HepG2 (cell line): ENCODE results near the gene PTPRM. TPM values are rescaled to one million over a fixed set of nuclear protein-coding genes. Genes with fewer than 3 reads are reported as not detected.

Experiments
- ATAC-seq: fragments of 200-7000 bp; cut with Tn5 transposase; 3 replicates; pipeline ENCODE4 v1.9.1; 2020; ENCODE audit warnings: mild to moderate bottlenecking, moderate library complexity
- BruUV-seq: library from RNA; stranded (reverse); fragments of 400-500 nt; replicated peaks from 2 replicates; lab custom pipeline; 2021; lab: Mats Ljungman, UMichigan
- CTCF ChIA-PET: fragments of 300-600 bp; formaldehyde crosslinking; extraction: SDS; loops from one replicate; lab custom pipeline; 2021; ENCODE audit warnings: low total read pairs, inconsistent platforms, low intra/inter-chr PET ratio; lab: Yijun Ruan, JAX
- POLR2A ChIA-PET: fragments of 350-600 bp; sonication (Branson Sonifier 250); formaldehyde crosslinking; loops from one replicate; lab custom pipeline; 2020; ENCODE audit warnings: antibody characterized with exemption, inconsistent platforms; lab: Yijun Ruan, JAX
- DNase-seq: peaks from one replicate; pipeline ENCODE4 v3.0.0-alpha.2; 2015; ENCODE audit warnings: low spot score
- FAIRE-seq: peaks from 3 replicates; lab custom pipeline; 2011; peaks lifted over from hg19 to GRCh38; lab: Jason Lieb, UNC
- H2AFZ ChIP-seq: one replicate; pipeline ENCODE4 v1.6.1; 2011; ENCODE audit warnings: low read length, inconsistent platforms
- H3K27ac ChIP-seq: fragments of 300-600 bp; 3 replicates; pipeline ENCODE4 v1.8.0; 2011; ENCODE audit warnings: mixed run types, mild to moderate bottlenecking, mixed read lengths, low read length, inconsistent platforms; ENCODE audit not compliant: insufficient read depth; ENCODE audit errors: extremely low read length
- H3K27me3 ChIP-seq, 2 experiments: fragments of 200-600 bp in 1 of 2; 2 replicates in 1 of 2; 3 replicates in 1 of 2; pipeline versions ENCODE4 v1.6.0 to v1.8.0; 2011; ENCODE audit warnings: low read length in 2 of 2, mild to moderate bottlenecking in 2 of 2, moderate library complexity in 2 of 2, inconsistent platforms in 1 of 2; ENCODE audit not compliant: insufficient read depth in 2 of 2, control insufficient read depth in 1 of 2
- H3K36me3 ChIP-seq, 2 experiments: fragments of 200-600 bp in 1 of 2; replicated peaks in 1 of 2; 2 replicates in 1 of 2; 3 replicates in 1 of 2; pipeline versions ENCODE4 v1.5.1 to v1.8.0; 2011; ENCODE audit warnings: low read length in 2 of 2, inconsistent platforms in 1 of 2; ENCODE audit not compliant: insufficient read depth in 2 of 2, control insufficient read depth in 1 of 2
- H3K4me1 ChIP-seq: 2 replicates; pipeline ENCODE4 v1.5.1; 2012; ENCODE audit warnings: low read length, inconsistent platforms; ENCODE audit not compliant: insufficient read depth
- H3K4me2 ChIP-seq: 2 replicates; pipeline ENCODE4 v1.6.0; 2011; ENCODE audit warnings: low read depth, low read length, inconsistent platforms
- H3K4me3 ChIP-seq, 3 experiments: fragments of 200-600 bp in 1 of 3; sonication (generic), shearing (Covaris generic) in 1 of 3; replicated peaks in 1 of 3; 2 replicates each; pipeline ENCODE4 v1.5.1; 2011 to 2016; ENCODE audit warnings: low read length in 3 of 3, inconsistent platforms in 2 of 3, low read depth in 2 of 3, mild to moderate bottlenecking in 2 of 3, control low read depth in 1 of 3, mixed read lengths in 1 of 3; ENCODE audit not compliant: insufficient read depth in 1 of 3
- H3K79me2 ChIP-seq: one replicate; pipeline ENCODE4 v1.6.1; 2011; ENCODE audit warnings: low read length, inconsistent platforms; ENCODE audit not compliant: insufficient read depth
- H3K9ac ChIP-seq: 2 replicates; pipeline ENCODE4 v1.6.0; 2011; ENCODE audit warnings: mild to moderate bottlenecking, low read depth, low read length, inconsistent platforms; ENCODE audit not compliant: insufficient read depth
- H3K9me3 ChIP-seq: 2 replicates; pipeline ENCODE4 v1.5.1; 2012; ENCODE audit warnings: mild to moderate bottlenecking, low read length
- H4K20me1 ChIP-seq: 2 replicates; pipeline ENCODE4 v1.6.0; 2011; ENCODE audit warnings: inconsistent platforms, mild to moderate bottlenecking, low read length, moderate library complexity; ENCODE audit not compliant: insufficient read depth
- HOMEZ ChIP-seq: IDR thresholded peaks from 2 replicates; pipeline ENCODE4 v1.6.1; 2016; ENCODE audit warnings: low read depth
- IRX3 ChIP-seq: sonication (generic); formaldehyde crosslinking; IDR thresholded peaks from 2 replicates; pipeline ENCODE4 v1.8.1; 2023; ENCODE audit warnings: mild to moderate bottlenecking, low read depth, missing genetic modification reagents, borderline replicate concordance
- MIXL1 ChIP-seq: IDR thresholded peaks from 2 replicates; pipeline ENCODE4 v1.6.1; 2016
- NRL ChIP-seq: sonication (generic); formaldehyde crosslinking; IDR thresholded peaks from 2 replicates; pipeline ENCODE4 v1.5.0; 2020; ENCODE audit warnings: missing genetic modification reagents, mild to moderate bottlenecking, moderate library complexity, borderline replicate concordance
- RELA ChIP-seq: sonication (generic); formaldehyde crosslinking; IDR thresholded peaks from 2 replicates; pipeline ENCODE4 v1.4.0; 2020; ENCODE audit warnings: missing genetic modification reagents
- SAP130 ChIP-seq: IDR thresholded peaks from 2 replicates; pipeline ENCODE4 v1.6.1; 2016; ENCODE audit warnings: low read depth
- ZNF577 ChIP-seq: sonication (generic); formaldehyde crosslinking; IDR thresholded peaks from 2 replicates; pipeline ENCODE4 v1.4.0; 2020; ENCODE audit warnings: mild to moderate bottlenecking, low read depth, missing genetic modification reagents, borderline replicate concordance
- WGBS: methylation state at CpG from one replicate; pipeline ENCODE4 v1.1.6; 2017; ENCODE audit warnings: low lambda C conversion rate; 5-methylcytosine and 5-hydroxymethylcytosine counted together
- in situ Hi-C: cut with HindIII; loops from 2 replicates; pipeline ENCODE4 v1.10.0; 2017; ENCODE audit warnings: low pct_unique_long_range_greater_than_20kb; ENCODE audit not compliant: extremely low pct_ligation_motif_present
- intact Hi-C: fragments of 100-400 bp; cut with micrococcal nuclease; formaldehyde crosslinking; loops from one replicate; pipeline ENCODE4 v1.10.0; 2022; ENCODE audit not compliant: unreplicated experiment
- polyA plus RNA-seq, 8 experiments: library from polyadenylated mRNA; depleted of rRNA in 3 of 8; stranded (reverse) in 7 of 8; unstranded in 1 of 8; fragments of >200 nt; fragmentation: Illumina TruSeq in 4 of 8; extraction: Trizol in 4 of 8; gene quantifications; 2 replicates each; pipeline versions ENCODE4 v1.2.1 to v1.2.3, GENCODE V29; 2011 to 2016; ENCODE audit warnings: low read depth in 4 of 8, missing spikeins in 1 of 8, mixed read lengths in 1 of 8; ENCODE audit not compliant: insufficient read depth in 1 of 8
- total RNA-seq, 5 experiments: library from RNA; depleted of rRNA; stranded (reverse); fragments of >200 nt; fragmentation: Illumina TruSeq; extraction: Trizol; gene quantifications; 2 replicates each; pipeline ENCODE4 v1.2.3, GENCODE V29; 2016; ENCODE audit warnings: low read depth in 1 of 5
- TF ChIP-seq, protein P1 (sequence below): sonication (generic); formaldehyde crosslinking; IDR thresholded peaks from 2 replicates; pipeline ENCODE4 v1.5.0; 2020; ENCODE audit warnings: mild to moderate bottlenecking, missing genetic modification reagents
- TF ChIP-seq, protein P2 (sequence below): sonication (generic); formaldehyde crosslinking; IDR thresholded peaks from 2 replicates; pipeline ENCODE4 v1.9.0; 2021; ENCODE audit warnings: mild to moderate bottlenecking, missing genetic modification reagents

PTPRM gene
- total and polyA plus RNA-seq, 2 of the 13 experiments (the other 11 are each of a cell fraction or from before 2014, with no cell fraction given): 12.6 to 108 TPM

- peak overlapping the region; percentile 71 for H2AFZ ChIP-seq
- H3K9ac ChIP-seq: no peak overlapping the region
- in situ Hi-C loops (no loop called here), intact Hi-C loops (no loop called here)
- 0 out of 5 replicates have a peak, but pooled peaks cover 0 to 3% of the 10 kb centered on the region in 2 experiments for H3K27me3 ChIP-seq
- no peaks in the 10 kb centered on the region for H4K20me1 ChIP-seq
- H3K4me1 ChIP-seq: peaks cover 12% of the 10 kb centered on the region; the same call in 1 of the 2 replicates
- FAIRE-seq (no peak), DNase-seq (peak; percentile 20), ATAC-seq (peak; percentile 77)
- WGBS: 10% methylated on average over 15 of the region's 15 CpGs
- no peaks in the 10 kb centered on the region for H3K79me2 ChIP-seq
- H3K4me2 ChIP-seq: peak overlapping the region; percentile 60
- POLR2A ChIA-PET: interaction anchor here (0.5 kb wide), 1 partner anchor 818 kb away, joined by 3 read pairs; no protein-coding TSS in a partner anchor
- CTCF ChIA-PET: no interaction called here
- H3K4me3 ChIP-seq: peak overlapping the region in 2 of 3 experiments; percentile 9 to 42; a peak in 4 of 6 replicates
- H3K36me3 ChIP-seq: no peaks in the 10 kb centered on the region
- BruUV-seq: no TSS peak
- H3K27ac ChIP-seq: no peak overlapping the region
- peaks cover 8% of the 10 kb centered on the region for H3K9me3 ChIP-seq
- no peak for TF ChIP-seq RELA
- TF ChIP-seq HOMEZ: no peak
- TF ChIP-seq SAP130 (CRISPR knock-in tag): peak; percentile 27; the same call in 1 of the 2 replicates
- TF ChIP-seq MIXL1 (CRISPR knock-in tag): no peak
- TF ChIP-seq, protein P1, sequence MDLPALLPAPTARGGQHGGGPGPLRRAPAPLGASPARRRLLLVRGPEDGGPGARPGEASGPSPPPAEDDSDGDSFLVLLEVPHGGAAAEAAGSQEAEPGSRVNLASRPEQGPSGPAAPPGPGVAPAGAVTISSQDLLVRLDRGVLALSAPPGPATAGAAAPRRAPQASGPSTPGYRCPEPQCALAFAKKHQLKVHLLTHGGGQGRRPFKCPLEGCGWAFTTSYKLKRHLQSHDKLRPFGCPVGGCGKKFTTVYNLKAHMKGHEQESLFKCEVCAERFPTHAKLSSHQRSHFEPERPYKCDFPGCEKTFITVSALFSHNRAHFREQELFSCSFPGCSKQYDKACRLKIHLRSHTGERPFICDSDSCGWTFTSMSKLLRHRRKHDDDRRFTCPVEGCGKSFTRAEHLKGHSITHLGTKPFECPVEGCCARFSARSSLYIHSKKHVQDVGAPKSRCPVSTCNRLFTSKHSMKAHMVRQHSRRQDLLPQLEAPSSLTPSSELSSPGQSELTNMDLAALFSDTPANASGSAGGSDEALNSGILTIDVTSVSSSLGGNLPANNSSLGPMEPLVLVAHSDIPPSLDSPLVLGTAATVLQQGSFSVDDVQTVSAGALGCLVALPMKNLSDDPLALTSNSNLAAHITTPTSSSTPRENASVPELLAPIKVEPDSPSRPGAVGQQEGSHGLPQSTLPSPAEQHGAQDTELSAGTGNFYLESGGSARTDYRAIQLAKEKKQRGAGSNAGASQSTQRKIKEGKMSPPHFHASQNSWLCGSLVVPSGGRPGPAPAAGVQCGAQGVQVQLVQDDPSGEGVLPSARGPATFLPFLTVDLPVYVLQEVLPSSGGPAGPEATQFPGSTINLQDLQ (CRISPR knock-in tag): no peak
- TF ChIP-seq, protein P2, sequence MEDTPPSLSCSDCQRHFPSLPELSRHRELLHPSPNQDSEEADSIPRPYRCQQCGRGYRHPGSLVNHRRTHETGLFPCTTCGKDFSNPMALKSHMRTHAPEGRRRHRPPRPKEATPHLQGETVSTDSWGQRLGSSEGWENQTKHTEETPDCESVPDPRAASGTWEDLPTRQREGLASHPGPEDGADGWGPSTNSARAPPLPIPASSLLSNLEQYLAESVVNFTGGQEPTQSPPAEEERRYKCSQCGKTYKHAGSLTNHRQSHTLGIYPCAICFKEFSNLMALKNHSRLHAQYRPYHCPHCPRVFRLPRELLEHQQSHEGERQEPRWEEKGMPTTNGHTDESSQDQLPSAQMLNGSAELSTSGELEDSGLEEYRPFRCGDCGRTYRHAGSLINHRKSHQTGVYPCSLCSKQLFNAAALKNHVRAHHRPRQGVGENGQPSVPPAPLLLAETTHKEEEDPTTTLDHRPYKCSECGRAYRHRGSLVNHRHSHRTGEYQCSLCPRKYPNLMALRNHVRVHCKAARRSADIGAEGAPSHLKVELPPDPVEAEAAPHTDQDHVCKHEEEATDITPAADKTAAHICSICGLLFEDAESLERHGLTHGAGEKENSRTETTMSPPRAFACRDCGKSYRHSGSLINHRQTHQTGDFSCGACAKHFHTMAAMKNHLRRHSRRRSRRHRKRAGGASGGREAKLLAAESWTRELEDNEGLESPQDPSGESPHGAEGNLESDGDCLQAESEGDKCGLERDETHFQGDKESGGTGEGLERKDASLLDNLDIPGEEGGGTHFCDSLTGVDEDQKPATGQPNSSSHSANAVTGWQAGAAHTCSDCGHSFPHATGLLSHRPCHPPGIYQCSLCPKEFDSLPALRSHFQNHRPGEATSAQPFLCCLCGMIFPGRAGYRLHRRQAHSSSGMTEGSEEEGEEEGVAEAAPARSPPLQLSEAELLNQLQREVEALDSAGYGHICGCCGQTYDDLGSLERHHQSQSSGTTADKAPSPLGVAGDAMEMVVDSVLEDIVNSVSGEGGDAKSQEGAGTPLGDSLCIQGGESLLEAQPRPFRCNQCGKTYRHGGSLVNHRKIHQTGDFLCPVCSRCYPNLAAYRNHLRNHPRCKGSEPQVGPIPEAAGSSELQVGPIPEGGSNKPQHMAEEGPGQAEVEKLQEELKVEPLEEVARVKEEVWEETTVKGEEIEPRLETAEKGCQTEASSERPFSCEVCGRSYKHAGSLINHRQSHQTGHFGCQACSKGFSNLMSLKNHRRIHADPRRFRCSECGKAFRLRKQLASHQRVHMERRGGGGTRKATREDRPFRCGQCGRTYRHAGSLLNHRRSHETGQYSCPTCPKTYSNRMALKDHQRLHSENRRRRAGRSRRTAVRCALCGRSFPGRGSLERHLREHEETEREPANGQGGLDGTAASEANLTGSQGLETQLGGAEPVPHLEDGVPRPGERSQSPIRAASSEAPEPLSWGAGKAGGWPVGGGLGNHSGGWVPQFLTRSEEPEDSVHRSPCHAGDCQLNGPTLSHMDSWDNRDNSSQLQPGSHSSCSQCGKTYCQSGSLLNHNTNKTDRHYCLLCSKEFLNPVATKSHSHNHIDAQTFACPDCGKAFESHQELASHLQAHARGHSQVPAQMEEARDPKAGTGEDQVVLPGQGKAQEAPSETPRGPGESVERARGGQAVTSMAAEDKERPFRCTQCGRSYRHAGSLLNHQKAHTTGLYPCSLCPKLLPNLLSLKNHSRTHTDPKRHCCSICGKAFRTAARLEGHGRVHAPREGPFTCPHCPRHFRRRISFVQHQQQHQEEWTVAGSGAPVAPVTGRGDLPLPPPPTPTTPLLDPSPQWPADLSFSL: no peak
- no peak for TF ChIP-seq ZNF577 (CRISPR knock-in tag)
- TF ChIP-seq IRX3: no peak
- TF ChIP-seq NRL (CRISPR knock-in tag): peak; percentile 43; the same call in 1 of the 2 replicates
Observed at GRCh38 chr18:8416212-8417019, 849.3 kb downstream of the PTPRM start.
